Measurements from ENCODE around the gene PALLD.
"Not testable (repeated sequence)": the region's sequence is repeated elsewhere in the genome, so short reads cannot be mapped to it uniquely, and the experiment has no call there.

PALLD gene

DNA sequence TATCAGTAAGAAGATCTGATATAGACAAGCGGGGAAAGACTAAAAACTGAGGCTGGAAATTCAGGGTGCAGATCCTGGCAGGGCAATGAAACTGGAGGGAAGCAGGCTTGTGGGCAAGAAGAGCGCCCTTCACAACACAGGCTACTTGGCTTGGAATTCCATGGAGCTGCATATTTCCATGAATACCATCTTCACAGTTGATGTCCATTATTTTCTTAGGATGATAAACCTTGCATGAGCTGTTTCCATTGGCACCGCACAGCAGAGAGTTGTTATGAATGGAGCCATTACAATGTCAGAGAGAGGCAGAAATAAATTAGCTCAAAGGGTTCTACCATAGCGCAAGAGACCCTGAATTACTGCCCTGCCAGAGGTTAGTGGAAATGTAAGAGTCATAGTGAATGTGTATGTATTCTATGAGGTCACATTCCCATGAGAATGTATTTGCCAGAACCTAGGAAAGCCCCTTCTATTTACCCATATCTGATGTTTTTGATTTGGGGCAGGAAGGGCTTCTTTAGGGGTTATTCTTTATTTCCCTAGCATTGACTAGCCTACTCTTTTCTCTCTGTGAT is 215.6 kb downstream of the PALLD start:
- no peak for DNase-seq

DNA sequence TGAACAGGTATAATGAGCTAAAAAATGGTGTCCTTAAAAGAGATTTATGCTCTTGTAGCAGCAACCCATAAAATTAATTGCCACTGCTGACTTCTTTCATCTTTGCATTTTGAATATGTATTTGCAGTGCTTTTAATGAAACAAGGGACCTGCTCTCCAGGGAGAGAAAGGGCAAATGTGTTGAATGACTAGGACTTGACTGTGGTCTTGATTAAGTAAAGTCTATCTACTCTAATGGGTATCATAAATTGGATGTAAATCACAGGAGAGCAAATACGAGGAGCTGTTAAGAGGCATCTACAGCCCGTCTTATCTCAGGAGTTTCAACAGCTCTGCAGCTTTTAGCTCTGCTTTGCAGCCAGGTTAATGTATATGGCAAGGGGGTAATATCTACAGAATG is 216.4 kb downstream of the PALLD start:
- DNase-seq = no peak

DNA sequence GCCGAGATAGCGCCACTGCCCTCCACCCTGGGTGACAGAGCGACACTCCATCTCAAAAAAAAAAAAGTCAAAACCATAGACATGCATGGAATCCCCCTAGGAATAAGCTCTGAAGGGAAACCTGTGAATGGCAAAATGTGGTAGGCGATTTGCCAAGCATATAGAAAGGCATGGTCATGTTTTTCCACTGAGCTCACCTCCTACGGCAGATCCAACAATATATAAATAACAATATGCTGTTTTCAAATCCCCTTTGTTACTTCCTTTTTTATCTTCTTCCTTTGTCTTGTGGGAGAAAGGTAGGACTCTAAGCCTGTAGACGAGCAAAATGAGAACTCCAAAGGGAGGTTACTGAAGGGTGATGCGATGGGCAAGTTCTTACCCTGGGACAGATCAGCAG is 219.0 kb downstream of the PALLD start:
- DNase-seq = no peak

DNA sequence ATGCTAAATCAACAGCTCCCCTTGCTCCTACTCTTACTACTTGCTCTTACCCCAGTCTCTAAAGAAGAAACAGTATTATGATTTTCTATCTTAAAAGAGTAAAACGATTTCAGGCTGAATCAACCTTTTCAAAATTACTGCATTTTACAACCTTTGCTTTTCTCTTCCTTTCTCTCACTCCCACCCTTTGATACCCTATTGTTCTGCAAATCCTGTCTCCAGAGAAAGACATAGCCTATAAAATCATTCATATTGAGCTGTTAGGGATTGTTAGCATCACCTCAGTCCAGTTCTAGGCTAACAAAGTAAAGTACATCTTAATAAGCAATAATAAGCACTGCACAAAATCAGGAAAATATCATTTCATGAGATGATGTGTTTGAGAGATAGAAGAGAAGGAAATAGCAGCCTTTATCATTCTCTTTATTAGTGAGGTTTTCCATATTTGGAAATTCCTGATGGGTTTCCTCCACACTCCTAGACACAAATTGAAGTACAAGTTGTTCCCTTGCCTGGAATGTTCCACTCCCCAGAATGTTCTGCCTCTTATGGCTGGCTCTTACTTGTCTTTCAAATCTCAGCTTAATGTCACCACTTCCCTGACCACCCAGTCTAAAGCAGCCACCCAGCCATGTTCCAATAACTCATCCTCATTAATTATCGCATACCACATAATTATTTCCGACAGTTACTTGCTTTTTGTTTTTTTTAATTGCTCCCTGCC is 219.7 kb downstream of the PALLD start:
- no peak for DNase-seq

DNA sequence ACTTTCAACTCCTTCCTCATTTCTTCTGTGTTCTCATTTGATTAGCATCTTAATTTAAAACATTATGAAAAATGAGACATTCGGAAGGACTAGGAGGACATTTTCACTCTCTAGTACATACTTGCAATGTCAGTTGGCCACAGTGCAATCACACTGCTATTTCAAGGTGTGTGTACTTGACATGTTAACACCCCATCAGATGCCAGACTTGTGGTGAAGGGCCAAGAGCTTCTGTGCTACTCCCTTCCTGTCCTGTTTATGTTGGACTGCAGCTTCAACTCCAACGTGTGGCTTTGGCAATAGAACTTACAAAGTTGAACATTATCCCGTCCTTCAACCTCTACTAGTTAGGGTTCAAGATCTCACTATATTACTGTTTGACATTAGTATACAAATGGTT is 221.0 kb downstream of the PALLD start:
- no peak for DNase-seq

DNA sequence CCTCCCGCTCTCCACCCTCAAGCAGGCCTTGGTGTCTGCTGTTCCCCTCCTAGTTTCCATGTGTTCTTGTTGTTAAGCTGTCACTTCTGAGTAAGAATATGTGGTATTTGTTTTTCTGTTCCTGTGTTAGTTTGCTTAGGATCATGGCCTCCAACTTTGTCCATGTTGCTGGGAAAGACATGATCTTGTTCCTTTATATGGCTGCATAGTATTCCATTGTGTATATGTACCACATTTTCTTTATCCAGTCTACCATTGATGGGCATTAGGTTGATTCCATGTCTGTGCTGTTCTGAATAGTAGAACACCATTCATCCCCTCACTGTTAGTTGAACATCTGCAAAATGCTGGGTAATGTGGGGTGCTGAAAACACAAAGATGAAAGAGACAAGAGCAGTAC is 222.9 kb downstream of the PALLD start:
- DNase-seq = no peak

DNA sequence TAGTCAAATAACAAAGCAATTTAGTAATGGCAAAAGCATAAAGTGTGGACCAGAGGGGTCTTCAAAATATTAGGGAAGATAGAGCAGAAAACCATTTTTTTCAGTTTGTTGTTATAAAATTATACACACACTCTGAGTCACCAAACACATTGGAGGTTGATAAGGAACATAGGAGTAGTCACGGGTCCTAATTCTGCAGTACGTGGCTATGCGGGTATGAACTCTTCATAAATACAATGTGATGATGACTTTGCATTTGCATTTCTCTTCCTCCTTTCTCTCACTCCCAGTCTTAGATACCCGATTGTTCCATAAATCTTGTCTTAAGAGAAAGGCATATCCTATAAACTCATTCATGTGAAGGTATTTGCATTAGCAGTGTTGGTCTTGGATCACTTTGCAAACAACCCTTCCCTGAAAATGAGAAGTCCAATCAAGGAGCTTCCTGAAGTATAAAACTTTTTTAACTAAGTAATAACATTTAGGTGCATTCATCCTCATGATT is 223.6 kb downstream of the PALLD start:
- no peak for DNase-seq

DNA sequence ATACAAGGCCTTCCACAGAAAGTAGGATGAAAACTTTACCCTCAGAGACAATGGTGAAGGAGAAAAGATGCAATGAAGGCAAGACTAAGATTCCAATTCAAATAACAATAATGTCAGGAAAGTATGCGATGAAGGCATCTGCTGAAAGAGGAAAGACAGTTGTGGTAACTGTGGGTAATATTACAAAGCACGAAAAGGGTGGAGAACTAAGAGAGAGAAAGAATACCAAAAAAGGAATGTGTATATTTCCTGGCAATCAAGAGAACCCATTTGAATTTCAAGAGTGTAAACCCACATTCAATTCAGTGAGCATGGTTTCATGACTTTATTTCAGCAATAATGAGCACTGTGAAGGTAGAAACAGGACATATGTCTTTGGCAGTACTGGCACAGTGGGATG is 225.5 kb downstream of the PALLD start:
- DNase-seq = no peak

DNA sequence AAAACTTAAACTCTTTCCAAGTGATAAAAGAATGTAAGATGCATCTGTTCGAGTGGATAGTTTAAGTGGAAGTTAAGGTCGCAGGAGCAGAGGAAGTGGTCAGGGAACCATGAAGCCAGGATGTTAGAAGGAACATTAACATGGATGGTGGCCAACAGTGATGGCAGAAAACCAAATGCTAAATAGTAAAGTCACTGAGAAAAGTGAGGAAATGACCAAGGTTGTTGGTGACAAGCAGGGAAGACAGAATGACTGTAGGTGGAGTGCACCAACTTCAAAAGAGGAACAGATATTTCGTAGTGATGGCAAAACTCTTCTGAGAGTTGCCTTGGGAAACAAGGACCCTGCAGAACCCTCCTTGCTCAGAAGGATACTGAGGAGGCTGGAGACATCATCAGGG is 226.2 kb downstream of the PALLD start:
- DNase-seq = no peak

DNA sequence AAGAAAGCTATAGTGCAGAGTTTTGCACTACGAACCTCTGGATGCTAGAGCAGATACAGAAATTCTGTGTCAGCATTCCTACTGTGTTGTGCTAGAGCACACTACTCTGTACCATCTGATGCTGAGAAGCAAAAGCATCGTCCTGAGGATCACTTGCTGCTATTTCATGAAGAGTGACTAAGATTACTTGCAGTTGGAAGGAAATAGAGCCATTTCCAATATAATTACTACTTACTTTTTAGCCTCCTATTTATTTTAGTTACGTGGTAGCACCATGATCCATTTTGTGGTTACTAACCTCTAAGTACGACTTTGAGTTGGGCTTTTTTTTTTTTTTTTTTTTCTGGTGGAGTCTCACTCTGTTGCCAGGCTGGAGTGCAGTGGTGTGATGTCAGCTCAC is 226.7 kb downstream of the PALLD start:
- no peak for DNase-seq

DNA sequence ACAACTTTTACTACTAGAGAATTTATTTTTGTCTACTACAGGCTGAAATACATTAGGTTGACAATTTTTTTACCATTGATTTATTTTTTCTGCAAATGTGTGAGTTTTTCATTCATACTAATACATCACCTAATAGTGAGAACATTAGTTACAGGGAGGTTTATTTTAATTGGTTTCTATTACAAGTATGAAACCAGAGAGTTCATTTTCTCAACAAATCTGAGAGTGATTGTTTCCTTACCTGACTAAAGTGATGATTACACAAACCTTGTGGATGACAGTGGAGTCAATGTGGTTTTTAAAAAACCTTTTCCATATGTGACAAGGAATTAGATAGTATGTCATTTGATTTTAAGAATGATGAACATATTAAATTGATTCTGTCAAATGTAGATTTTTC is 227.4 kb downstream of the PALLD start:
- no peak for DNase-seq

DNA sequence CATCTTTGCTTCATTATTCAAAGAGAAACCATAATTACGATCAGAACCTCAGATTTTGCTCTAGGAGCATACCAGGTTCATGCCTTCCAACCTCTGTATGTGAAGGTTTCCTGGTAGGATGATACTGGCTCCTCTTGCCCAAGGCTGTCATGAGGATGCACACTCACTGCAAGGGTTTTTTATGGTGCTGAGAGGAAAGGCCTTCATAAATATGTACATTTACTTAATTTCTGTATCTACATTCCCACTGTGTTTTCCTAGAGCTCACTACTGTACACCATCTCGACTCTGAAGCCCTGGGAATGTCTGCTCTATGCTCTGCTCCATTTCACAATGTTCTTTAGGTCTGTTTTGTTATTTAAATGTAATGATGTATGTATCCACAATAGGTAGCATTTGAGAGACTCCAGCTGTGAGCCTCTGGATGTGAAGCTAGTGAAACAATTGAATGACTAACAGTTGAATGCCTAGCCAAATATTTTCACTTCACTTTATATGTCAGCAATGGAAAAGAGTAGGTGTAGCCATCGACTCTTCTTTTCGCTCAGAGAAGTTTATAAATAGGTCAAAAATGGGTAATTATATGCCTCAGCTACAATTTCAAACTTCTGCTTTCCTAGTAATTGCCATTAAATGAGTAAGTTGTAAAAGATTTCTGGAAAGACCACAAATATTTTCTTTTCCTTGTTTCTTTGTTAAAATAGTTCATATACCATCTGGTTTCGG is 228.0 kb downstream of the PALLD start:
- DNase-seq = no peak

DNA sequence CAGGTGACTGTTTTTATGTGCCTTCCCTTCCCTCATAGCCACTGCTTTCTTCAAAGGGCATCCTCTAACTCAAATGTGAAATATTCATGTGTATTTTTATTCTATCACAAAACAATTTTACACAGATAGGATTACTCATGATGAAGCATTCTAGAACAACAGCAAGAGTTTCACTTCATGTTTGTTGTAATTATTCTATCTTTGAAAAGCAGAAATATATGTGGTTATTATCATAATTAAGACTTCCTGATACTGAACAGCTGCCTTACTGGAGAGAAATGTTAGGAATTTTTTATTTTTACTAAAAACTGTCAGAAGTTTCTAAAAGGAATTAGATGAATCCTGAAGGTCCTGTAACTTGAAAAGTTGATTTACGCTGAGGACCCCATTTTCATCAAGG is 229.1 kb downstream of the PALLD start:
- no peak for DNase-seq

DNA sequence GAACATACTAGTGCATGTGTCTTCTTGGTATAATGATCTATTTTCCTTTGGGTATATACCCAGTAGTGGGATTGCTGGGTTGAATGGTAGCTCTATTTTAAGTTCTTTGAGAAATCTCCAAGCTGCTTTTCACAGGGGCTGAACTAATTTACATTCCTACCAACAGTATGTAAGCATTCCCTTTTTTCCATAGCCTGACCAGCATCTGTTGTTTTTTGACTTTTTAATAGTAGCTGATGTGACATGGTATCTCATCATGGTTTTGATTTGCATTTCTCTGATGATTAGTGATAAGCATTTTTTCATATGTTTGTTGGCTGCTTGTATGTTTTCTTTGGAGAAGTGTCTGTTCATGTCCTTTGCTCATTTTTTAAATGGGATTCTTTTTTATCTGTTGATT is 230.3 kb downstream of the PALLD start:
- not testable (repeated sequence) for DNase-seq

DNA sequence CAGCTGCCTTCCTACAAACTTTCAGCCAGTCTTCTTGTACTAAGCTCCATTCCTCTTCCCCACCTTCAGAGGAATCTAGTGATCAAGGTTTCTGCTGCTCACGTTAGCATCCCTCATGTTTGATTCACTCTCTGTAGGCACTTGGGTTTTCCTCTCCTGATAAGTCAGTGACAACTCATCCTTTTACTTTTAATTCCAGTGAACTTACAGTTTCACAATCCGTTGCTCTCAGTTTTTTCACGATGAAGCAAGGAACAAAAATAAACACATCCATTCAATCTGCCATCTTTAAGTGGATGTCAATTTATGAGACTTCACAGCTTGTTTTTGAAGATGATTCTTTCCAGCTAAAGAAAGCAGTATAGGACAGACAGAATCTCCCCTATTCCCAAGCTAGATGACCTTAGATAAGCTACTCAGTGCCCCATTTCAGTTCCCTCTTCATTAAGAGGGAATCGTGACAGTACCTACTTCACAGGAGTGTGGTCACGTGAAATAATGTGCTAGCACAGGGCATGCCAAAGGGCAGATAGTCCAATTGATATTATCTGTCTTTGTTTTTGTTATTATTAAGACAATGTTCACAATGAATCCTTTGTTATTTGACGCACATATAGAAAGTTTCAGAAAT is 234.3 kb downstream of the PALLD start:
- no peak for DNase-seq

DNA sequence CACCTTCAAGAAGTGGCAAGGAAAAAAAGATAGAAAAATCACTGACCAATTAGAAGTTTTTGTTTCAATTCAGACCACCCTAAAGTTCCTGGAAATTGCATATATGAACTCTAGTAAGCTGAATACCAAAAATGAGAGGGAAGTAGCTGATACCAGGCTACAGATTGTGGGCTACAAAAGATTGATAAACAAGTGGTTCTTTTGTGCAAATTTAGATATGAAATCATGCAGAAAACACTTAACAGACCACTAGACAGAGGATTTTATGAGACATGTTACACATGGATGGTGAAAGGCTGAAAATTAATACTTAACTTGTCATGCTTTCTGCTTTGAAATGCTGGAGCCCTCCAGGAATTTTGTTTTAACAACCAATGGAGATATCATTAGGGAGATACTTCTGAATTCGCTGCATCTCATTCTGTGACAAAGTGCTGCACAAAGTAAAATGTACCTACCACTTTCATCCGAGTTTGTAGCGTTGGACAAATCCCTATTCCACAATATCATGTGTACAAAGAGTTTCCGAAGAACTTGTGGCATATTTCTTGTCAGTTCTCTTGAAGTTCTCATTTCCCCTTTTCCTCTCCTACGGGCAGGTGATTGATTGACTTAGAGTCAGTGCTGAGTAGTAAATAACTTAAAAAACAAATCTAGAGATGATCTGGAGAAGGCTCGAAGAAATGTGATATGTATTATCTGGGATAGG is 235.0 kb downstream of the PALLD start:
- DNase-seq = no peak

DNA sequence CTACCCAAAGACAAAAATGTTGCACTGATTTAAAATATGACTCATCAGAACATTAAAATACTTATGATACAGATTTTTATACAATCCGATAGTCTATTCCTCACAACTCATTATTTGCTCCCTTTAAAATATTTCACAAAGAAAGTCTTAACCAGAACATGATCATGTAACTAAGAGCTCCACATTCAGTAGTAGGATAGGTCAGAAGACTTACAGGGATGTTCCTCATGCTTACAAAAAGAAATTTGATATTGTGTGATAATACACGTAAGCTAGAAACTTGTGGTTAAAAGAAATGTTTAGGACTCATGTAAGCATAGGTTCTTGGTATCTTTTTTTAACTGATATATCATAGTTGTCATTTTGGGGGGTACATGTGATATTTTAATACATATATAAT is 235.9 kb downstream of the PALLD start:
- DNase-seq = no peak

DNA sequence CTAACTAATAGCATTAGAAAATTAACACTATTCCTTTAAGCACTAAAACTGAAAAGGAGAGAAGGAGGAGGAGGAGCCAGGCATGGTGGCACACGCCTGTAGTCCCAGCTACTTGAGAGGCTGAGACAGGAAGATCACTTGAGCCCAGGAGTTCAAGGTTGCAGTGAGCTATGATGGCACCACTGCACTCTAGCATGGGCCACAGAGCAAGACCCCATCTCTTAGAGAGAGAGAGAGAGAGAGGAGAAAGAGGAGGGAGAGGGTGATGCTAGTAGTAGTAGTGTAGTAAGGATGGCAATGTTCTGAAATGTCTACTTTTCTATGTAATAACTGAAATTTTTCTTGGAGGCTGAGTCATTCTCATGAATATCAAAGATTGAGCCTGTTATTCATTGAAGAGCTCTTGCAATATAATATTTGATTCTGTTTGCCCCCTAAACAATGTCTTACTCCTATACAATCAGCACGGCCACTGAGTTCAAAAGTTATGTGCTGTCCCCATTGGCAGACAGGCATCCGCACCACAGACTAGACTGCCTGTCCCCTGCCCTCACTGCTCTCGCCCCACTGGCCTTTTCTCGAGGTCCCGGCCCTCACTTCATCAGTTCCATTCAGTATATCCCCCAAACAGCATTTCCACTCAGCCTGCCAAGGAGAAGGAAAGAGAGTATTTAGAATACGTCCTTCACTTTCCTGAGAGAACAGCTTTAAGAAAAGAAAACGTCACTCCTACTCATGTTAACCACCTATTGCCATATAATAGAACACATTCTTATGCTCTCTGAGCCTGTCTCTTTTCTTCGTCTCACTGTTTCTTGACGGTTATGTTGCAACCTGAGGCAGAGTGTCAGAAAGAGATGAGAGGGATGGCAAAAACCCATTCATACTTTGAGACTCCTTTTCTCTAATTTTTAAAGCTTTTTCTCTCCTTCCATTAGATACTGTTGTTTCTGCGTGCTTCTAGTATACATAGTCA is 238.1 kb downstream of the PALLD start:
- no peak for DNase-seq

DNA sequence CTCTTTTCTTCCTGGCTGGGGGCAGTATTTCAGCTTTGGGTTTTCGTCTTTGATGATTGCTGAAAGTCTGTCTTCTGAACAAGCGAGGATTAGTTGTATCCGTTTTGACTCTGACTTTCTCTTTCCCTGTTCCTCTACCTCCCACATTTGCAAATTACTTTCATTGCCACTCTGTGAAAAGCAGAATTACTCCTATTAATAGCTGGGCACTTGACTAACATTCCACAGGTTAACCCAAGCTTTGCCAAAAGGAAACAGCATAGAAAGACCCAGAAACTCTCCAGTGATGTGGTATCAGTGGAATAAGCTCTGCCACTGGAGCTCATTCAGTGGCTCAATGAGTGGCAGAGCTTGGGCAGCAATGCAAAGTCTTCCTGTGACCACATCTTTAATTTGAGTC is 238.9 kb downstream of the PALLD start:
- DNase-seq = no peak

DNA sequence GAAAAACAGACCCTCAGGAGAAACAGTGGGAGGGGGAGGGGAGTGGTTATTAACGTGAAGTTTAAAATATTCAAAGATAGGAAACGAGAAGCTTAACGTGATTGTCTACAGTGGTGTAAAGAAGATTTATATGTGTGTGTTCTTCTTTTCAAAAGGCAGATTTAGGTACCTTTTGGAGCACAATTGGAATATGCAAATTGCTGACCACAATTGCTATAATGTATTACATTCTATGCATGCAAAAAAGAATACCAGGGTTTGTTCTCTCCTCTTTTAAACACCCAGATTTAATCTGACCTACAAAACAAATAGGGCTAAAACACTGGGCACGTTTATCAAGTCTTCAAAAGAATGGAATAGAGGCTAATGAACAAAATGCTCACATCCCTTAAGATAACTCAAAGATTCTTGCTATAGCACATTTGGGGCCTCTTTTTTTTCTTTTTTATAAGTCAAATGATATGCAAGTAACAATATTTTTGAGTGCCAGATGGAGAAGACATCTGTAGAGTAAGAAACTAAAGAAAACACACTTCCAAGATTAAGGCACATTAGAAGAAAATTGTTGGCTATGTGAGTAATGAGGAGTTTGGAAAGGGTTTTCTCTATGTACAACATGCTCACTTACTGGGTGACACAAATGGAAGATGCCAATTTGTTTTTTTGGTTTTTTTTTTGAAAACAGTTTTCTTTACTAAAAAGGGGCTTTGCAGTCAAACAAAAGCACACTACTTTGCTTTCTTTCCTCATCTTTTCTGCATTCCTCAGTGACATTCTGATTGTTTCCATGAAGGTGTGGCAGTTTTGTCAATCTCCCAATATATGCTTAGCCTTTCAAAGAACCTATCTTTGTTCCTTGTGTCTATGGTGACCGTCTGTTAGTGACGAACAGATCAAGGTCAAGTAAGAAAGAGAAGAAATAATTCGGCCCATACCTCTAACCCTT is 240.3 kb downstream of the PALLD start:
- DNase-seq = no peak

DNA sequence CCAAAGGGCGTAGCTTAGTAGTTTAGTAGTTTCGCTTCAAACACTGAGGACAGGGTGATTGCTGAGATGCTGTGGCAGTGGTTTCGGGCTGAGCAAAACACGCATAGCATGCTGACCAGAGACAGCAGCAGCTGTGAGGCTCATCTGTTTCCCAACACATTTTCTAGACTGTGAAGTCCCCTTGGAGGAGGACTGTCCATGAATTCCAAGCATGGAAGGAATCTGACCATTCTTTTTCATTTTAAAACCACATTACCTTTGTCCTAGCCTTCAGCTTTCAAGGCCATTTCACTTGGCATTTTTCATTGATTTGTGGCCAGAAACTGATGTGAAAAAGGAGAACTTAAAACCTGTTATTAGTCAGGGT is 240.9 kb downstream of the PALLD start:
- no peak for DNase-seq

Data from stimulated activated naive CD4-positive, alpha-beta T cell (primary cell).